HG03095 (cell line): ENCODE results near the gene HRAS.
"Not testable (repeated sequence)": the region's sequence is repeated elsewhere in the genome, so short reads cannot be mapped to it uniquely, and the experiment has no call there.

Experiments
- ATAC-seq: cut with Tn5 transposase; IDR thresholded peaks from one replicate; pipeline ENCODE4 v1.9.1; 2021; ENCODE audit warnings: moderate library complexity; ENCODE audit not compliant: unreplicated experiment

The HRAS gene

DNA sequence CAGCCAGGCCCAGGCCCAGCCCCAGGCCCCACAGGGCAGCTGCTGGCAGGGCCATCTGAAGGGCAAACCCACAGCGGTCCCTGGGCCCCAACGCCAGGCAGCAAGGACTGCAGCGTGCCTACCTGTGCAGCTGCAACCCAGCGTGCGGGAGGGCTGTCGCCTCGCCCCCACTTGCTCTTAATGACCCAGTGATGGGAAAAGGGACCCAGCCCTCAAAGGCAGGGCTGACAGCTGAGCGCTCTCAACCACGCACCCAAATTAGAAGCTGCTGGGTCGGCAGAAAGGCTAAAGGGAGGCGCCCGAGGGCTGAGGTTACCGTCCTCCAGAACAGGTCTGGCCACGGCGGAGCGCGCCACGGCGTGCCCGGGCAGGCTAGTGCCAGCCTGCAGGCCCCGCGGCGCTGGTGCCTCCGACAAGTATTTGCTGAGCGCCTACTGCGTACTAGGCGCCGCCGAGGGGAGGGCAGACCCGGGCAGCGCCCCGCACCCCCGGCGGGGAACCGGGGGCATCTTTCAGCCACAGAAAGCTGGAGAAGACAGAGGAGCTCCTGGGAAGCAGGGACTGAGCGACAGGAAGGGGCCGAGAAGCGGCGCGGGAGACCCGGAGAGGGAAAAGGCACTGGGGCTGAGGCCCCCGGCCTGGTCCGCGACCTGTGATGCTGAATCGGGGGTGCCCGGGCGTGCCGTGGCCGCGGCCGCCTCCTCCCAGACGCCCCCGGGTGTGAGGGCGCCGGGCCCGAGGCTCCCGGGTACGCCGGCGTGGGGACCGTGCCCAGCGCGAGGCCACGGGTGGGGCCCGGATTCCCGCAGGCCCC, 773 bp downstream of the HRAS start:
- no peak for ATAC-seq

DNA sequence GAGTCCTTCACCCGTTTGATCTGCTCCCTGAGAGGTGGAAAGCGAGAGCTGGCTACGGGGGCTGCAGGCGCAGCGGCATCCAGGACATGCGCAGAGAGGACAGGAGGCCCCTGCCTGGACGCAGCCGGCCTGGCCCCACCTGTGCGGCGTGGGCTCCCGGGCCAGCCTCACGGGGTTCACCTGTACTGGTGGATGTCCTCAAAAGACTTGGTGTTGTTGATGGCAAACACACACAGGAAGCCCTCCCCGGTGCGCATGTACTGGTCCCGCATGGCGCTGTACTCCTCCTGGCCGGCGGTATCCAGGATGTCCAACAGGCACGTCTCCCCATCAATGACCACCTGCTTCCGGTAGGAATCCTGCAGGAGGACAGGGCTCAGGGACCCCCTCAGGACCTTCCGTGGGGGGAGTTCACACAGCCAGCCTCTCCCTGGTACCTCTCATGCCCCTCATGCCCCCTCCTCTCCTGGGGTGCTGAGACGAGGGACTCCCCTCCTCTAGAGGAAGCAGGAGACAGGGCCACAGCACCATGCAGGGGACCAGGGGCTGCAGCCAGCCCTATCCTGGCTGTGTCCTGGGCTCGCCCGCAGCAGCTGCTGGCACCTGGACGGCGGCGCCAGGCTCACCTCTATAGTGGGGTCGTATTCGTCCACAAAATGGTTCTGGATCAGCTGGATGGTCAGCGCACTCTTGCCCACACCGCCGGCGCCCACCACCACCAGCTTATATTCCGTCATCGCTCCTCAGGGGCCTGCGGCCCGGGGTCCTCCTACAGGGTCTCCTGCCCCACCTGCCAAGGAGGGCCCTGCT, 1.6 kb downstream of the HRAS start:
- no peak for ATAC-seq

DNA sequence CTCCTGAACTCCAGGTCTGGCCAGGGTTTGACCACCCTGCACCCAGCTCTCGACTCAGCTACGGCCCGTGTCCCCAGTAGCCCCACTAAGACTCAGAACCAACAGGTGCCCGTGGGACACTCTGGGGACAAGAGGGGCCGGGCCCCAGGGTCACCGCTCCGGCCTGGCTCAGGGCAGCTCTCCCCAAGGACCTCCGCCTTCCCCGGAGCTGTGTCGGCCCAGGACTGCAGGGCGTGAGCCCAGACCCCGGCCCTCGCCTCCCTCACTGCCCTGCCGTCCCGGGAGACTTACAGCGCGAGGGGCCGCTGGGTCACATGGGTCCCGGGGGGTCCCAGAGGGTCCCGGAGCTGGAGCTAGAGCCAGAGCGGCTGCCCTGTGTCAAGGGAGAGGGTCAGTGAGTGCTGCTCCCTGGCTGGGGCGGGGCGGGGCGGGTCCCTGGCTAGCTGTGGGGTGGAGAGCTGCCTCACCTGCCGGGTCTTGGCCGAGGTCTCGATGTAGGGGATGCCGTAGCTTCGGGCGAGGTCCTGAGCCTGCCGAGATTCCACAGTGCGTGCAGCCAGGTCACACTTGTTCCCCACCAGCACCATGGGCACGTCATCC, 2.3 kb downstream of the HRAS start:
- ATAC-seq = no peak

DNA sequence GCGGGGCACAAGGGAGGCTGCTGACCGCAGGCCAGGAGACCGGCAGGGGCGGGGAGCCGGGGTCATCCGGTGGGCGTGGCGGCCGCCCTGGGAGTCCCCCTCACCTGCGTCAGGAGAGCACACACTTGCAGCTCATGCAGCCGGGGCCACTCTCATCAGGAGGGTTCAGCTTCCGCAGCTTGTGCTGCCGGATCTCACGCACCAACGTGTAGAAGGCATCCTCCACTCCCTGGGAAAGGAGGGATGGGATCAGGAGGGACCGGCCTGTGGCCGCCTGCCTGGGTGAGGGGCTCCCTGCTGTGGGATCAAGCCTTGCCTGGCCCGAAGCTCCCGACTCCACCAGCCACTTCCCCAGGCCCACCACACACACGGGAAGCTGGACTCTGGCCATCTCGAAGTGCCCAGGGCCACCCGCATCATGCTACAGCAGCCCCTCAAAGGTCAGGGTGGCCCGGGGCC, 2.8 kb downstream of the HRAS start:
- ATAC-seq = no peak

DNA sequence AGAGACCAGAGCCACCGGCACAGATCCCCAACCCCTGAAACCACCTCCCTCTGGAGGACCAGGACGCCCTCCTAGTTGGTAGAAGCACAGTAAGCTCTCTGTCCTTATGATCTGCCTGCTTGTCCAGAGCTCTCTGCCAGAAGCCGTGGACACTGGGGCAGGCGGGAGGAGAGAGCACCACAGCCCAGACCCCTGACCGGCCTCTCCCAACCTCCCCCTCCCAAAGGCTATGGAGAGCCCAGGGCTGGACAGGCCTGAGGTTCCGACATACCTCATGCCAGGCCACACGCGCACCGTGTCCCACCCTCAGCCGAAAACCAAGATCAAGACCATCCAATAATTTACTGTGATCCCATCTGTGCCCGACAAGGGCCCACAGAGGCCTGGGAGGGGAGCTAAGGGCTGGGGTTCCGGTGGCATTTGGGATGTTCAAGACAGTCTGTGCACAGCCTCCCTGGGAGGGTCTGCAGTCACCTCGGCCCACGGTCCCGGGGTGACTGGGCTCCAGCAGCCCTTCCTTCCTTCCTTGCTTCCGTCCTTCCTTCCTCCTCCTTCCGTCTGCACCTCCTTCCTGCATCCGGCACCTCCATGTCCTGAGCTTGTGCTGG, 3.4 kb downstream of the HRAS start:
- ATAC-seq = no peak

DNA sequence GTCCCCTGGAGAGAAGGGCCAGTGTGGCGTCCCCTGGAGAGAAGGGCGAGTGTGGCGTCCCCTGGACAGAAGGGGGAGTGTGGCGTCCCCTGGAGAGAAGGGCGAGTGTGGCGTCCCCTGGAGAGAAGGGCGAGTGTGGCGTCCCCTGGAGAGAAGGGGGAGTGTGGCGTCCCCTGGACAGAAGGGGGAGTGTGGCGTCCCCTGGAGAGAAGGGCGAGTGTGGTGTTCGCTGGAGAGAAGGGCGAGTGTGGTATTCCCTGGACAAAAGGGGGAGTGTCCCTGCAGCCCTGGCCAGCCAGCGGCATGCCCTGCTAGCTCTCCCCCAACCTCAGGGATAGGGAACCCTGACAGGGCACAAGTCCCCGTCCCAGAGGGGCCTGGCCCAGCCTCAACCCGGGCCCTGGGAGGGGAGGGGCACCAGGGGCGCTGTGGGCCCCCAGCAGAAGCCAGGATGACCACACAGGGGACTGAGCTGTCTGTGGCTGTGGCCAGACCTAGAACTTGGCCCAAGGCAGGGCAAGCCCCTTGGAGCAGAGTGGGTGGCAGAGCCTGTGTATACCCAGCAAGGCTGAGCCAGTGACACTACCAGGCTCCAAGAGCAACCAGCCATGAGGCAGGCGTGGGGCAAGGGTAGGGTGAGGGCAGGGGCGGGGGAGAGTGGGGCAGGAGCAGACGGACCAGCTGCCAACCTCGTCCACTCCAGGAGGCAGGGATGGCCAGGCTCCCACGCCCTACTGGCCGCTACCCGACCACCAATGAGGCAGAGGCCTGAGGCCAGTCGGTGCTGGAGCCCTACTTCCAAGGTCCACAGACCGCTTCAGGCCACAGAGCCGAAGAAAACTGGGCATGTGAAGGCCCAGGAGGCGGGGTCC, 4.2 kb downstream of the HRAS start:
- no peak for ATAC-seq

DNA sequence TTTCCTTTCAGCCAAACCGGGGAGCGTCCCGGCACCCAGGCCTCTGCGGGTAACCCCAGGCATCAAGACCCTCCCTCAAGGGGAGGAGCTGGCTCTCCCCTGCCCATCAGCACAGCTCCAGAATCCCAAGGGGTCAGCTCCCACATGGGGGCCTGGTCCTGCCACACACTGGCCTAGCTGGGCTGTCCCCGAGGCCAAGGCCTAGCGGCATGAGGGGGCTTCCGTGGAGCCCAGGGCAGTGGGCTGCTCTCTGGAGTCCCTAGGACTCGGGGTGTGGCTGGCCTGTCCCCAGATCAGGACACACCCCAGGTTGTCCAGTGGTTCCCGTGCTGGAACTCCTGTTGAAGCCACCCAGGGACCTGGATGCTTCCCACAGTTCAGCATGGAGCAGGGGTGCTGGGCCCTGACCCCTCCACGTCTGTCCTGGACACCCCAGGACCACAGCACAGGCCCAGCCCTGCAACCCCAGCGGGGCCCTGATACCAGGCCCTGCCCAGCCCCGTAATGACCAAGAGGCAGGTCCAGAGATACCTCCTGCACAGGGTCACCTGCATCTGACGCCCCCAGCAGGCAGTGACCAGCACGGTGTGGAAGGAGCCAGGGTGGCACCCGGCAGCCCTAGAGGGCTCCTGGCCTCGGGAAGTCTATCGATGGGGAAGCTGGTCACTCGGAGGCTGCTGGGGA, 5.5 kb downstream of the HRAS start:
- ATAC-seq = no peak

DNA sequence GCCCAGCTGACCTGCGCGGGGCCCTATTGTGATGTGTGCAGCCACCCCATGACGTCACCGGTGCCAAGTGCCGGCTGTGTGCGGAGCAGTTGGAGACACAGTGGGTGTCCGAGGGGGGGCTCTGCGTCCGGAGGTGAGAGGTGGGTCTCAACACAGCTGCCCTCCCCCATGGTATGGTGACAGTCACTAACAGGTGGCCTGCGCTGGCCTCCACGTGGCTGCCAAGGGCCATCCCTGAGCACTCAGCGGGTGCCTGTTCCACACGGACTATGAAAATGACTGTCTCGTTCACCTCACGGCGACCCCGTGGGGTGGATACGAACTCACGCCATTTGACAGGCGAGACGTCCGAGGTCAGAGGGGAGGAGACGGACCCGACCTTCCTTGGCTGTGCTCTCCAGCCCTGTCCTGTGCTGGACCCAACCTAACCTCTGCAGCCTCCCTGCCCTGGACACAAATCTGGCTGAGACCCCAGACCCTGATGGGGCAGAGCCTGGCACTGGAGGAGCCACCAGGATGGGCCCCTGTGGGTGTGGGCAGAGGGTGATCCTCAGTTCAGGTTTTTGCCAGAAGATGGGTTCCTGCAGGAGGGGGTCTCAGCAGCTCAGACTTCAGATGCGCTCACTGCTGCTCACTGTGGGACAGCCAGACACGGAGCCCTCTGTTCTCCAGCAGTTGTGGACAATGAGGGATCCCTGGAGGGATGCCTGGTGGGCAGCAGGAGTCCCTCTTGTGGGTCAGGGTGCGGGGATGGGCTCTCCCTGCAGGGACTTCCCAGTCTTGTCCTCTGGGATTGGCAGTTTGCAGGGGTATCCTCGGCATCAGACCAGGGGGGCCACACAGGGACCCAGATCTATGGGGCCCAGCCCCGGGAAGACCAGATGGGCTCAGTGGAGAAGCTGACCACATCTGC, 6.3 kb downstream of the HRAS start:
- no peak for ATAC-seq

DNA sequence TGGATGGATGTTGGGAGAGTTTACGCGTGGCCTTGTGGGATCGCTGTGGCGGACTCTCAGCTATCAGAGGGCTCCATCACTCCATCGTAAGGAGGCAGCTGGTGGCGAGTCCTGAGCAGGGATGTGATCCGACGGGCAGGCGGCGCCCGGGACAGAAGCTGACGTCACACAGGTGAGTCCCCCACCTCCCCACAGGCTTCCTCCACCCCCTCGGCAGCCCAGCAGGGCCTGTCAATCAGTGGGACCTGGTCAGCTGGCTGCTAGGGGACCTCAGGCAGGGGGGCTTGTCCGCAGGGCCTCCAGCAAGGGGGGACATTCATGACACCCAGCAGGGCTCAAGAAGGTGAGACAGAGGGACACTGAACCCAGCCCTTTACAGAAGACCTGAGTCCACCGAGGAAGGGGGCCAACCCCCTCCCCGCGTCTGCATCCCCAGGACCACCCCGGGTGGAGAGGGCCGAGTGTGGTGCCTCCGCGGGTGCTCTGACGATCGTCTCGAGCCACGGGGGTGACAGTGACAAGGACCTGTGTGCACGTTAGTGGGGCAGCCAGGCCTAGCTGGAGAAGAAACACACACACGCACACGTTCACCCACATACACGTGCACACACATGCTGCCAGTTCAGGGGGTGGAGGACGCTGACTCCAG, 7.1 kb downstream of the HRAS start:
- ATAC-seq = no peak

DNA sequence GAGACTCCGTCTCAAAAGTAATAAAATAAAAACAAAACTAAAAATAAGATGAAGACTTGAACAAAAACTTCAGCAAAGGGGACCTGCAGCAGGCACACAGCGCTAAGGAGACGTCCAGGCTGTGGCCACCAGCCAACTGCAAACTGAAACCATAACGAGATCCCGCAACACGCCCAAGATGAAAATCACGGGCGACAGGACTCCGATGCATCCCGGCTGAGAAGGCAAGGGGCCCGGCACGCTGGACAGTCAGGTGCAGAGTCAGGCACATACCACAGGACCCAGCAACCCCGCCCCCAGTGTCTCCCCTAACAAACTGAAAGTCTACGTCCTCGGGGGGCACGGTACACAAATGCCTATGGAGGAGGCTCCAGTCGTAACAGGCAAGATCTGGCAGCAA, 9.2 kb downstream of the HRAS start:
- no peak for ATAC-seq

DNA sequence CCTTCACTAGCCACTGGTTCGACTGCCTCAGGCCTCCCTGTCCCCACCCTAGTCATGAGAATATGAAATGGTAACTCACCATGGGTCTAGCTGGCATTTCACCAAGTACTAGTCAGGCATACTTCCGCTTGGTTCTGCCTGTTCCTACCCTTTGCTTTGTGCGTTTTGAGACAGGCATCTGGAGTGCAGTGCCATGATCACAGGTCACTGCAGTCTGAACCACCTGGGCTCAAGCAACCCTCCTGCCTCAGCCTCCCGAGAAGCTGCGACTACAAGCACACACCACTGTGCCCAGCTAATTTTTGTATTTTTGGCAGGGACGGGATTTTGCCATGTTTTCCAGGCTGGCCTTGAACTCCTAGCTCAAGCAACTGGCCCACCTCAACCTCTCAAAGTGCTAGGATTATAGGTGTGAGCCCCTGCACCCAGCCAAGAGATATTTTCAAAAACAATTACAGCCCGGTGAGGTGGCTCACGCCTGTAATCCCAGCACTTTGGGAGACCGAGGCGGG, 14.1 kb downstream of the HRAS start:
- ATAC-seq = no peak

DNA sequence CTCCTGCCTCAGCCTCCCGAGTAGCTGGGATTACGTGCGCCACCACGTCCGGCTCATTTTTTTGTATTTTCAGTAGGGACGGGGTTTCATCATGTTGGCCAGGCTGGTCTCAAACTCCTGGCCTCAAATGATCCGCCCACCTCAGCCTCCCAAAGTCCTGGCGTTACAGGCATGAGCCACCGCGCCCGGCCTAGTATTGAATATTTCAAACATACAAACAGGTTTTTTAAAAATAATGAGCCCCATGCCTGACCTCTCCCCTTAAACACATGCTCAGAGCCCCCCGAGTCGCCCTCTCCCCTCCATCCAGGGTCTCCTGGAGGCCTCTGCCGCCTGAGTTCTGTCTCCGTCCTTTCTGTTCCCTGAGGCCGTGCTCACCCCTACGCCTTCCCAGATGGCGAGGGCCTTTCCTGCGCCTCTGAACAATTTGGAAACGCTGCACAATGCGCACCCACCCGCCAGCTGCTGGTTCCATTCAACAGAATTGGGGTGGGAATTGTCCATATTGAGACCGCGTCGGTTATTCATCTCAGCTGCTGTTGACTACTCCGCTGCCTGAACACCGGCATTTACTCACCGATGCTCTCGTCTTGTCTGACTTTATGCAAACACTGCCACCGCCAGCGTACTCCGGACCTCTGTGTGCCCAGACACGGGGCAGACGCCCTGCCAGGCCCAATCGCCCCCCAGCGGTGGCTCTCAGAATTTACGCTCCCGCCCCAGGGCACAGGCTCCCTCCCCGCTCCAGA, 14.8 kb downstream of the HRAS start:
- no peak for ATAC-seq

DNA sequence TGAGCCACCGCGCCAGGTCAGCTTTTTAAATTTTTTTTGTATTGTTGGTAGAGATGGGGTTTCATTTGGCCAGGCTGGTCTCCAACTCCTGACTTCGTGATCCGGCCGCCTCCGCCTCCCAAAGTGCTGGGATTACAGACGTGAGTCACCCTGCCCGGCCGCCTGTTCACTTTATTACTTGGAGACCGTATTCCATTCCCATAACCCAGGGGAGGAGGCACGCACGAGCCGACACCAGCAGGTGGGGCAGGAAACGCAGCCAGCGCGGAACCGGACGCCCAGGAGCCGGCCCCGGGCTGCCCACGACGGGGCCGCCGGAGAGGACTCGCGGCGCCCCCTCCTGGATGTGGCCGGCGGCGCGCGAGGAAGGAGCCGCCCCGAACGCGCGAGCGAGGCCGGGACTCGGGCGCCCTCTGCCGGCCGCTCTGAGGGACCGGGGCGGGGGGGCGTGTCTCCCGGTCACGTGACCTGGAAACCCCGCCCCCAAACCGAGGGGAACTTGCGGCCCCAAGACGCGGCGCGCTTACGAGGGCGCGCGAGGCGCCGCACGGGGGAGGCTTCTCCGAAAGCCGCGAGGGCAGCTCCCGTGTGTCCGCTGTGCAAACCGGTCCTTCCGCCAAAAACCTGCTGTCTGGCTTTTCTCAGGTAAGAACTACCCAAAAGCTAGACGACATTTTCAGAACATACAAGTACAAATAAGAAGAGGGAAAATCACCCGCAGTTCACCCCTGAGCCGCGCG, 16.7 kb downstream of the HRAS start:
- peak; percentile 74 for ATAC-seq

DNA sequence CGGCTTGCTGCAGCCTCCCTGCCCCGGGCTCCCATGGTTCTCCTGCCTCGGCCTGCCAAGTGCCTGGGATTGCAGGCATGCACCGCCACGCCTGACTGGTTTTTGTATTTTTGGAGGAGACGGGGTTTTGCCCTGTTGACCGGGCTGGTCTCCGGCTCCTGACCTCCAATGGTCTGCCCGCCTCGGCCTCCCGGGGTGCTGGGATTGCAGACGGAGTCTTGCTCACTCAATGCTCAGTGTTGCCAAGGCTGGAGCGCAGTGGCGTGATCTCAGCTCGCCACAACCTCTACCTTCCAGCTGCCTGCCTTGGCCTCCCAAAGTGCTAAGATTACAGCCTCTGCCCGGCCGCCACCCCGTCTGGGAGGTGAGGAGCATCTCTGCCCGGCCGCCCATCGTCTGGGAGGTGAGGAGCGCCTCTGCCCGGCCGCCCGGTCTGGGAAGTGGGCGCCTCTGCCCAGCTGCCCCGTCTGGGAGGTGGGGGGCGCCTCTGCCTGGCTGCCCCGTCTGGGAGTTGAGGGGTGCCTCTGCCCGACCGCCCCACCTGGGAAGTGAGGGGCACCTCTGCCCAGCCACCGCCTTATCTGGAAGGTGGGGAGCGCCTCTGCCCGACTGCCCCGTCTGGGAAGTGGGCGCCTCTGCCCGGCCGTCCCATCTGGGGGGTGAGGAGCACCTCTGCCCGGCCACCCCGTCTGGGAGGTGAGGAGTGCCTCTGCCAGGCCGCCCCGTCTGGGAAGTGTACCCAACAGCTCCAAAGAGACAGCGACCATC, 18.3 kb downstream of the HRAS start:
- not testable (repeated sequence) for ATAC-seq

DNA sequence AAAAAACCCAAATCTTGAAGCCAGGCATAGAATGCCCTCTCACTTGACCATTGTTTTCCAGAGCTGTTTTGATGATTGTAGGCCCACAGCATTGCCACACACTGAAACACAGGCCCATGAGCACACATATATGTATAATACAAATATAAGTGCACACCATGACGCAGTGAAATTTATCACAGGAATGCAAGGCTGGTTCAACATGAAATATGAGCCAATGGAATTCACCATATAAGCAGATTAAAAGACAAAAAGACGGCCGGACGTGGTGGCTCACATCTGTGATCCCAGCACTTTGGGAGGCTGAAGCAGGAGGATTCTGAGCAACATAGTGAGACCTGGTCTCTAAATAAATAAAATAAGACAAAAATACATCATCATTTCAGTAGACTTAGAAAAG, 19.0 kb downstream of the HRAS start:
- ATAC-seq = no peak

DNA sequence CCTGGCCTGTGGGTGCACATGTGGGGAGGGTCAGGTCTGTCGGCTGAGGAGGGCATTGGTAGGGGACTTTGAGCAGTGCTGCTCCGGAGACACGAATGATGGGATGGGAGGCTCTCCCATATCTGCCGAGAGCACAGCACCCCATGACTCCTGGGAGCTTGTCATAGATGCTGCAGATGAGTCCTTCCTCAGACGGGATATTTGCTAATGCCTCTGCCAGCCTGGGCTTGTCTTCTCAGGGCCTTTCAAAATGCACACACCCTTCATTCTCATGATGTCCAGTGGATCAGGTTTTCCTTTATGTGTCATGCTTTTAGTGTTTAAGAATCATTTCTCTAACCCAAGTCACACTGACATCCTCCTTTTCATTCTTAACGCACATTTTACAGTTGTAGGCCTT, 20.2 kb downstream of the HRAS start:
- no peak for ATAC-seq
